Colon (tissue), 2 donors: ENCODE measurements around the gene SPTBN4.
"Not testable (repeated sequence)": the region's sequence is repeated elsewhere in the genome, so short reads cannot be mapped to it uniquely, and the experiment has no call there.

ENCODE experiments used
- FAIRE-seq: peaks from 2 replicates; lab custom pipeline; 2012; peaks lifted over from hg19 to GRCh38; lab: Jason Lieb, UNC
- donor health status: control.
- donor health status: control.

SPTBN4 gene

GRCh38 chr19:40507892-40508291 is 41.1 kb downstream of the SPTBN4 start:
- FAIRE-seq, result no peak

GRCh38 chr19:40508739-40509260 is 42.0 kb downstream of the SPTBN4 start:
- FAIRE-seq, result no peak

GRCh38 chr19:40510526-40511115 is 43.8 kb downstream of the SPTBN4 start:
- no peak for FAIRE-seq

GRCh38 chr19:40511487-40511886 is 44.7 kb downstream of the SPTBN4 start:
- no peak for FAIRE-seq

- FAIRE-seq, result no peak
Observed at GRCh38 chr19:40512110-40512472, 45.3 kb downstream of the SPTBN4 start.

GRCh38 chr19:40512473-40513344 is 45.9 kb downstream of the SPTBN4 start:
- no peak for FAIRE-seq

GRCh38 chr19:40513345-40513678 is 46.5 kb downstream of the SPTBN4 start:
- no peak for FAIRE-seq

- no peak for FAIRE-seq
Observed at GRCh38 chr19:40513741-40514315, 47.0 kb downstream of the SPTBN4 start.

GRCh38 chr19:40517248-40517647 is 50.4 kb downstream of the SPTBN4 start:
- FAIRE-seq, result no peak

- no peak for FAIRE-seq
Observed at GRCh38 chr19:40519352-40520322, 52.8 kb downstream of the SPTBN4 start.

GRCh38 chr19:40521276-40521675 is 54.5 kb downstream of the SPTBN4 start:
- FAIRE-seq, result no peak

- not testable (repeated sequence) for FAIRE-seq
Observed at GRCh38 chr19:40521900-40522299, 55.1 kb downstream of the SPTBN4 start.

- no peak for FAIRE-seq
Observed at GRCh38 chr19:40523322-40524047, 56.7 kb downstream of the SPTBN4 start.

- no peak for FAIRE-seq
Observed at GRCh38 chr19:40524133-40524549, 57.3 kb downstream of the SPTBN4 start.

- FAIRE-seq, result no peak
Observed at GRCh38 chr19:40524655-40525054, 57.9 kb downstream of the SPTBN4 start.

GRCh38 chr19:40525234-40526051 is 58.6 kb downstream of the SPTBN4 start:
- no peak for FAIRE-seq

GRCh38 chr19:40528078-40528477 is 61.3 kb downstream of the SPTBN4 start:
- no peak for FAIRE-seq

GRCh38 chr19:40528533-40529092 is 61.8 kb downstream of the SPTBN4 start:
- FAIRE-seq, result no peak

GRCh38 chr19:40529093-40529954 is 62.5 kb downstream of the SPTBN4 start:
- FAIRE-seq, result no peak
